Skeletal muscle tissue (tissue), 4 donors: ENCODE data around the gene DUSP28. TPM values are rescaled to one million over a fixed set of nuclear protein-coding genes. Genes with fewer than 3 reads are reported as not detected.
A peak's percentile ranks its signal among the peaks of the same experiment; 100 is the strongest.

Experiments used
- H3K27ac ChIP-seq: one replicate; pipeline ENCODE4 v1.7.0; 2013; ENCODE audit warnings: mild to moderate bottlenecking, low read depth, low read length, inconsistent platforms
- H3K27me3 ChIP-seq, 3 donors: one replicate each; pipeline ENCODE4 v1.7.0; 2013; ENCODE audit warnings: low read length in 3 of 3; ENCODE audit not compliant: control insufficient read depth in 3 of 3, insufficient read depth in 3 of 3
- H3K36me3 ChIP-seq, 3 donors: one replicate each; pipeline ENCODE4 v1.7.0; 2013; ENCODE audit warnings: low read length in 3 of 3; ENCODE audit not compliant: control insufficient read depth in 3 of 3, insufficient read depth in 3 of 3
- H3K4me1 ChIP-seq, 3 donors: one replicate each; pipeline ENCODE4 v1.7.0; 2013; ENCODE audit warnings: low read length in 3 of 3, mild to moderate bottlenecking in 3 of 3; ENCODE audit not compliant: control insufficient read depth in 3 of 3, insufficient read depth in 3 of 3
- H3K4me3 ChIP-seq, 3 donors: one replicate each; pipeline ENCODE4 v1.7.0; 2013; ENCODE audit warnings: low read length in 3 of 3
- H3K9ac ChIP-seq, 3 donors: one replicate each; pipeline ENCODE4 v1.7.0; 2013; ENCODE audit warnings: low read length in 3 of 3, mild to moderate bottlenecking in 3 of 3, moderate library complexity in 2 of 3, low read depth in 1 of 3
- H3K9me3 ChIP-seq, 3 donors: one replicate each; pipeline ENCODE4 v1.7.0; 2013; ENCODE audit warnings: low read length in 3 of 3; ENCODE audit not compliant: control insufficient read depth in 3 of 3
- total RNA-seq: library from RNA; depleted of rRNA; stranded (reverse); fragments of >200 nt; gene quantifications from one replicate; pipeline ENCODE4 v1.2.3, GENCODE V29; 2014
- donor health status: Osteomylitis.

DUSP28 gene
- total RNA-seq, 1 donor from 2014 or later = 8.4 TPM

DNA sequence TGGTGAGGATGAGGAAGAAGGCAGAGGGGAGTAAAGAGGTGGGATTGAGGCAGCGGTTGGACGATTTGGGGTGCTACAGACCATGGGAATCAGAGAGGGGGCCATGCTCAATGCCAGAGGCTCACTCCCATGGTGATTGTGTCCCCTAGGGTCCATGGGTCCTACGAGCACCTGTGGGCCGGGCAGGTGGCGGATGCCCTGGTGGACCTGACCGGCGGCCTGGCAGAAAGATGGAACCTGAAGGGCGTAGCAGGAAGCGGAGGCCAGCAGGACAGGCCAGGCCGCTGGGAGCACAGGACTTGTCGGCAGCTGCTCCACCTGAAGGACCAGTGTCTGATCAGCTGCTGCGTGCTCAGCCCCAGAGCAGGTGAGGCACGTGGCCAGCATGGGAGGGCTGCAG is 31.6 kb downstream of the DUSP28 start:
- Histone ChIP-seq H3K27ac (no peak overlapping the region), H3K27me3 (no peaks in the 10 kb centered on the region), H3K36me3 (peaks cover 25 to 35% (median 26%) of the 10 kb centered on the region in 3 donors), H3K9me3 (no peaks in the 10 kb centered on the region), H3K4me3 (no peak overlapping the region), H3K4me1 (peaks cover 23 to 37% (median 24%) of the 10 kb centered on the region in 3 donors), H3K9ac (no peak overlapping the region)

- Histone ChIP-seq H3K27me3 (no peaks in the 10 kb centered on the region), H3K4me1 (peaks cover 12 to 25% (median 12%) of the 10 kb centered on the region in 3 donors), H3K36me3 (peaks cover 31 to 40% (median 33%) of the 10 kb centered on the region in 3 donors), H3K27ac (no peak overlapping the region), H3K9ac (no peak overlapping the region), H3K4me3 (no peak overlapping the region), H3K9me3 (no peaks in the 10 kb centered on the region)
Measured at GRCh38 chr2:240593026-240593702, 33.0 kb downstream of the DUSP28 start.

GRCh38 chr2:240593703-240594451 is 33.7 kb downstream of the DUSP28 start:
- no peak overlapping the region for H3K4me3 ChIP-seq
- peaks cover 36 to 42% (median 38%) of the 10 kb centered on the region in 3 donors for H3K36me3 ChIP-seq
- H3K4me1 ChIP-seq = peaks cover 7 to 19% (median 10%) of the 10 kb centered on the region in 3 donors
- no peak overlapping the region for H3K27ac ChIP-seq
- H3K9ac ChIP-seq = peak overlapping the region in 1 of 3 donors; percentile 3
- no peaks in the 10 kb centered on the region for H3K9me3 ChIP-seq
- H3K27me3 ChIP-seq = no peaks in the 10 kb centered on the region

GRCh38 chr2:240594511-240595380 is 34.6 kb downstream of the DUSP28 start:
- no peak overlapping the region for H3K27ac ChIP-seq
- H3K9ac ChIP-seq = peak overlapping the region in 2 of 3 donors; percentile 3 to 27
- no peaks in the 10 kb centered on the region for H3K27me3 ChIP-seq
- H3K36me3 ChIP-seq = peaks cover 37 to 41% (median 39%) of the 10 kb centered on the region in 3 donors
- H3K4me3 ChIP-seq = no peak overlapping the region
- H3K4me1 ChIP-seq = peaks cover 7 to 19% (median 10%) of the 10 kb centered on the region in 3 donors
- no peaks in the 10 kb centered on the region for H3K9me3 ChIP-seq

- no peak overlapping the region for H3K27ac ChIP-seq
- peaks cover 7 to 16% (median 9%) of the 10 kb centered on the region in 3 donors for H3K4me1 ChIP-seq
- peak overlapping the region in 1 of 3 donors; percentile 27 for H3K9ac ChIP-seq
- no peaks in the 10 kb centered on the region for H3K9me3 ChIP-seq
- no peaks in the 10 kb centered on the region for H3K27me3 ChIP-seq
- no peak overlapping the region for H3K4me3 ChIP-seq
- peaks cover 31 to 37% (median 35%) of the 10 kb centered on the region in 3 donors for H3K36me3 ChIP-seq
Measured at GRCh38 chr2:240595381-240596079, 35.4 kb downstream of the DUSP28 start.

- peaks cover 29 to 36% (median 30%) of the 10 kb centered on the region in 3 donors for H3K36me3 ChIP-seq
- no peaks in the 10 kb centered on the region for H3K27me3 ChIP-seq
- H3K9ac ChIP-seq = no peak overlapping the region
- H3K27ac ChIP-seq = no peak overlapping the region
- peaks cover 7 to 16% (median 9%) of the 10 kb centered on the region in 3 donors for H3K4me1 ChIP-seq
- H3K9me3 ChIP-seq = no peaks in the 10 kb centered on the region
- peak overlapping the region in 1 of 3 donors; percentile 9 for H3K4me3 ChIP-seq
Measured at GRCh38 chr2:240596080-240596460, 35.9 kb downstream of the DUSP28 start.

- peak overlapping the region in 1 of 3 donors; percentile 3 for H3K9ac ChIP-seq
- no peaks in the 10 kb centered on the region for H3K27me3 ChIP-seq
- no peaks in the 10 kb centered on the region for H3K9me3 ChIP-seq
- peak overlapping the region in 2 of 3 donors; percentile 9 to 22 for H3K4me3 ChIP-seq
- H3K4me1 ChIP-seq = peaks cover 7 to 16% (median 9%) of the 10 kb centered on the region in 3 donors
- H3K27ac ChIP-seq = no peak overlapping the region
- H3K36me3 ChIP-seq = peaks cover 24 to 32% (median 29%) of the 10 kb centered on the region in 3 donors
Measured at GRCh38 chr2:240596491-240596931, 36.4 kb downstream of the DUSP28 start.

DNA sequence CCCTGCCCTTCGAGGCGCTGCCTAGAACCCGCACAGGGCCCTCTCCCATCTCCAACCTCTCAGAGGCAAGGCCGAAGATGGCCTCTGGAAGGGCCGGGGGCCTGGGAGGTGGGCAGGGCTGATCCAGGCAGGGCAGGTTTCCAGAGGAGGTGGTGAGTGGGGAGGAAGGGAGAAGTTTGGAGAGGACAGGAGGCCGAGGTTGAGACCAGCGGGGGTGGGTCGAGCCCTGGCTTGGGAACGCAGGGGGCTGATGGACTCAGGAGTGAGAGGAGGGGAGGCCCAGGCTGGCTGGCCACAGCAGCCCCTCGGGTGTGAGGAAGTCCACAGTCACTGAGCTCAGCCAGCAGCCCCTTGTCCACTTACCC is 36.9 kb downstream of the DUSP28 start:
- no peaks in the 10 kb centered on the region for H3K9me3 ChIP-seq
- H3K27me3 ChIP-seq = no peaks in the 10 kb centered on the region
- H3K4me1 ChIP-seq = peaks cover 7 to 16% (median 9%) of the 10 kb centered on the region in 3 donors
- H3K27ac ChIP-seq = no peak overlapping the region
- no peak overlapping the region for H3K9ac ChIP-seq
- no peak overlapping the region for H3K4me3 ChIP-seq
- peaks cover 21 to 27% (median 27%) of the 10 kb centered on the region in 3 donors for H3K36me3 ChIP-seq
